COLO668 (cell line): ENCODE results near the gene KXD1.
"Not testable (repeated sequence)": the region's sequence is repeated elsewhere in the genome, so short reads cannot be mapped to it uniquely, and the experiment has no call there.

Experiments
- DNase-seq: peaks from one replicate; lab custom pipeline; 2025; ENCODE audit not compliant: unreplicated experiment; lab: John Stamatoyannopoulos, UW

Gene KXD1

GRCh38 chr19:18557411-18558201, at the start of gene KXD1:
Gene KXD1, plus strand, starts transcription at chr19:18557870. Its CDS starts 4,187 bp downstream, at chr19:18562057.
- peak; percentile 98 for DNase-seq

- DNase-seq, result no peak
Observed at GRCh38 chr19:18508585-18508984, 49.1 kb upstream of the KXD1 start.

- no peak for DNase-seq
Observed at GRCh38 chr19:18510216-18510615, 47.5 kb upstream of the KXD1 start.

- no peak for DNase-seq
Observed at GRCh38 chr19:18513868-18514267, 43.8 kb upstream of the KXD1 start.

GRCh38 chr19:18514800-18515682, 42.6 kb upstream of the KXD1 start:
- peak; percentile 71 for DNase-seq

- no peak for DNase-seq
Observed at GRCh38 chr19:18515959-18516358, 41.7 kb upstream of the KXD1 start.

- no peak for DNase-seq
Observed at GRCh38 chr19:18517606-18518005, 40.1 kb upstream of the KXD1 start.

GRCh38 chr19:18518639-18519038, 39.0 kb upstream of the KXD1 start:
- DNase-seq, result no peak

GRCh38 chr19:18519962-18520847, 37.5 kb upstream of the KXD1 start:
- DNase-seq, result peak; percentile 64

- no peak for DNase-seq
Observed at GRCh38 chr19:18520848-18521691, 36.6 kb upstream of the KXD1 start.

GRCh38 chr19:18521692-18522123, 36.0 kb upstream of the KXD1 start, which contains the start of gene ELL:
Gene ELL, minus strand, starts transcription at chr19:18522070. Its CDS starts 15 bp downstream, at chr19:18522055.
- DNase-seq, result no peak

GRCh38 chr19:18522124-18522861, 35.4 kb upstream of the KXD1 start:
- DNase-seq, result peak; percentile 99

GRCh38 chr19:18522862-18523440, 34.7 kb upstream of the KXD1 start:
- not testable (repeated sequence) for DNase-seq

- DNase-seq, result no peak
Observed at GRCh38 chr19:18523841-18524240, 33.8 kb upstream of the KXD1 start.

- no peak for DNase-seq
Observed at GRCh38 chr19:18526316-18526715, 31.4 kb upstream of the KXD1 start.

GRCh38 chr19:18529782-18530181, 27.9 kb upstream of the KXD1 start:
- no peak for DNase-seq

- DNase-seq, result no peak
Observed at GRCh38 chr19:18531485-18531884, 26.2 kb upstream of the KXD1 start.

GRCh38 chr19:18532168-18532890, 25.3 kb upstream of the KXD1 start:
- DNase-seq, result no peak
